Activated effector memory CD4-positive, alpha-beta T cell treated with anti-CD3 and anti-CD28 coated beads, Interleukin-2, amount 50 U/mL, for 16 hours (primary cell): ENCODE data around the gene SNX13.

Source experiments
- DNase-seq: peaks from one replicate; pipeline ENCODE4 v3.0.0-alpha.2; 2020

The SNX13 gene

GRCh38 chr7:17940302-17940883 lies at the start of gene SNX13:
Gene SNX13 (minus strand): TSS chr7:17940494. CDS start chr7:17940295, 199 bp downstream.
- DNase-seq = peak; percentile 96

GRCh38 chr7:17989546-17989945 lies 49.3 kb upstream of the SNX13 start:
- no peak for DNase-seq

- DNase-seq = no peak
Measured at GRCh38 chr7:17988858-17989257, 48.6 kb upstream of the SNX13 start.

GRCh38 chr7:17988141-17988540 lies 47.8 kb upstream of the SNX13 start:
- no peak for DNase-seq

- DNase-seq = no peak
Measured at GRCh38 chr7:17986851-17987250, 46.6 kb upstream of the SNX13 start.

- DNase-seq = no peak
Measured at GRCh38 chr7:17985473-17986239, 45.4 kb upstream of the SNX13 start.

- no peak for DNase-seq
Measured at GRCh38 chr7:17984288-17984687, 44.0 kb upstream of the SNX13 start.

GRCh38 chr7:17983221-17984062 lies 43.1 kb upstream of the SNX13 start:
- no peak for DNase-seq

- DNase-seq = no peak
Measured at GRCh38 chr7:17976952-17977351, 36.7 kb upstream of the SNX13 start.

GRCh38 chr7:17971411-17971810 lies 31.1 kb upstream of the SNX13 start:
- no peak for DNase-seq

- no peak for DNase-seq
Measured at GRCh38 chr7:17968791-17969715, 28.8 kb upstream of the SNX13 start.

GRCh38 chr7:17966706-17967105 lies 26.4 kb upstream of the SNX13 start:
- no peak for DNase-seq

- DNase-seq = no peak
Measured at GRCh38 chr7:17965603-17966002, 25.3 kb upstream of the SNX13 start.

- DNase-seq = no peak
Measured at GRCh38 chr7:17963281-17963680, 23.0 kb upstream of the SNX13 start.

- DNase-seq = no peak
Measured at GRCh38 chr7:17962652-17963051, 22.4 kb upstream of the SNX13 start.

GRCh38 chr7:17957871-17958270 lies 17.6 kb upstream of the SNX13 start:
- no peak for DNase-seq

GRCh38 chr7:17952387-17952786 lies 12.1 kb upstream of the SNX13 start:
- no peak for DNase-seq

GRCh38 chr7:17951742-17952254 lies 11.5 kb upstream of the SNX13 start:
- no peak for DNase-seq

GRCh38 chr7:17948526-17949238 lies 8.4 kb upstream of the SNX13 start:
- DNase-seq = no peak

GRCh38 chr7:17947620-17948019 lies 7.3 kb upstream of the SNX13 start:
- no peak for DNase-seq

- no peak for DNase-seq
Measured at GRCh38 chr7:17946591-17946990, 6.3 kb upstream of the SNX13 start.

GRCh38 chr7:17944720-17945119 lies 4.4 kb upstream of the SNX13 start:
- DNase-seq = no peak
